ENCODE results near the gene TIFAB. TPM values are rescaled to one million over a fixed set of nuclear protein-coding genes. Genes with fewer than 3 reads are reported as not detected.

Gene TIFAB
- total RNA-seq, 3 donors from 2014 or later: 0.28 to 0.36 (median 0.29) TPM

DNA sequence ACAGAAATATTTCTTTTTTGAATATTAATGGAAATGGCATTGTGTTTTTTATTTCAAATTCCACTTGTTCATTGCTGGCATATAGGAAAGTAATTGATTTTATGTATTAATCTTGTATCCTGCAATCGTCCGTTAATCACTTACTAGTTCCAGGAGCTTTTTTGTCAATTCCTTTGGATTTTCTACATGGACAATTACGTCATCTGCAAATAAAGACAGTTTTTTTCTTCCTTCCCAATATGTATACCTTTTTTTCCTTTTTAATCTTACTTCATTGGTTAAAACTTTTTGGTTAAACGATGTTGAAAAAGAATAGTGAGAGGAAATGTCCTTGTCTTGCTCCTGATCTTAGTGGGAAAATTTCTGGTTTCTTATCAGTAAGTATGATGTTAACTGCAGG lies 1.5 kb upstream of the TIFAB start:
- Histone ChIP-seq H3K9me3 (no peaks in the 10 kb centered on the region), H3K4me3 (no peak overlapping the region), H3K36me3 (ENCODE audit: low read depth) (no peaks in the 10 kb centered on the region), H3K4me1 (ENCODE audit: low read depth) (no peaks in the 10 kb centered on the region)
- ATAC-seq: no peak
- no peak for DNase-seq
- TF ChIP-seq, protein P1, sequence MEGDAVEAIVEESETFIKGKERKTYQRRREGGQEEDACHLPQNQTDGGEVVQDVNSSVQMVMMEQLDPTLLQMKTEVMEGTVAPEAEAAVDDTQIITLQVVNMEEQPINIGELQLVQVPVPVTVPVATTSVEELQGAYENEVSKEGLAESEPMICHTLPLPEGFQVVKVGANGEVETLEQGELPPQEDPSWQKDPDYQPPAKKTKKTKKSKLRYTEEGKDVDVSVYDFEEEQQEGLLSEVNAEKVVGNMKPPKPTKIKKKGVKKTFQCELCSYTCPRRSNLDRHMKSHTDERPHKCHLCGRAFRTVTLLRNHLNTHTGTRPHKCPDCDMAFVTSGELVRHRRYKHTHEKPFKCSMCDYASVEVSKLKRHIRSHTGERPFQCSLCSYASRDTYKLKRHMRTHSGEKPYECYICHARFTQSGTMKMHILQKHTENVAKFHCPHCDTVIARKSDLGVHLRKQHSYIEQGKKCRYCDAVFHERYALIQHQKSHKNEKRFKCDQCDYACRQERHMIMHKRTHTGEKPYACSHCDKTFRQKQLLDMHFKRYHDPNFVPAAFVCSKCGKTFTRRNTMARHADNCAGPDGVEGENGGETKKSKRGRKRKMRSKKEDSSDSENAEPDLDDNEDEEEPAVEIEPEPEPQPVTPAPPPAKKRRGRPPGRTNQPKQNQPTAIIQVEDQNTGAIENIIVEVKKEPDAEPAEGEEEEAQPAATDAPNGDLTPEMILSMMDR (IDR thresholded peaks at IDR 0.05): no peak
- intact Hi-C loops (cut with DNase I, micrococcal nuclease): no loop called here

DNA sequence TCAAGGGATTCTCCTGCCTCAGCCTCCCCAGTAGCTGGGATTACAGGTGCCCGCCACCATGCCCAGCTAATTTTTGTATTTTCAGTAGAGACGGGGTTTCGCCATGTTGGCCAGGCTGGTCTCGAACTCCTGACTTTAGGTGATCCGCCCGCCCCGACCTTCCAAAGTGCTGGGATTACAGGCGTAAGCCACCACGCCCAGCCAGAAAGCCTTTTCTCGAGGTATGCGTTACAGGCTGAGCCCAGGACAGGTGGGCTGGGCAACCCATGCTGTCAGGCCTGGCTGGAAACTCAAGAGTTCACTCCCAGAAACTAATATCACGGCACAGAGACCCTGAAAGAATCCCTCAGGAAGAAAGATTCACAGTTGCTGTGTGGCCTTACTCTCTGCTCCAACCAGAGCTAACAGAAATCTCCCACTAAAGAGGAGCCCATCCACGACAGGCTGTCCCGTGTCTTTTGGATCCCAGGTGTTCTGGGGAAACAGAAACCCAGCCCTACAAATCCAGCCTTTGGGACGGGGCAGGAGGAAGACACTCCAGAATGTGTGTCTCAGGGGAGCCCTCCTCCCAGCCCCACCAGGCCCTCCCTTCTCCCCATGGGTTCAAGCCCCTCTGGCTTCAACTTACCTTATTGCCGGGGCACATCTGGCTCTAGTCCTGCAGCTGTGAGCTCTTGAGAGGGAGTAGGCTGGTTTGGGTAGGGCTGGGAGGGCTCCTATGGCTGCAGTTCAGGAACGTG lies 400 bp downstream of the TIFAB start:
- DNase-seq (no peak), ATAC-seq (no peak)
- no peak overlapping the region for H3K4me3 ChIP-seq
- TF ChIP-seq, protein P1 (IDR thresholded peaks at IDR 0.05): no peak
- H3K36me3 ChIP-seq (ENCODE audit: low read depth): no peaks in the 10 kb centered on the region
- intact Hi-C loops (cut with DNase I, micrococcal nuclease): no loop called here
- H3K4me1 ChIP-seq (ENCODE audit: low read depth): no peaks in the 10 kb centered on the region
- H3K9me3 ChIP-seq: no peaks in the 10 kb centered on the region

DNA sequence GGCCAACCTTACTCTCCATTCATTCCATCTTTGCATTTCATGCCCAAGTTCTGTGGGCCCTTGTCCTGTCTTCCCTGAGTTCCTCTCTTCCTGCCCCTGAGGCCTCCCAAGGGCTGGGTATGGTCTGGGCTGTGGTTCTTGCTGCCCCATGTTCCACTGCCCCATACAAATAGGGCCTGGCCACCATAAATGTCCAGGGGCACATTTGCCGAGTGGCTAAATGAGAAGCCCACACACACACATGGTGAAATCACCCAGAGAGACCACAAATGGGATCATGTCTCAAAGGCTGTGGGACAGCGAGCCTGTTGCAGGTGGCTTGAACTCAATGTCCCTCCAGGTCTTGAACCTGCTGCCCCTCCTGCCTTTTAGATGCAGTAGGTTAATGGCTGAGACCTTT lies 1.2 kb downstream of the TIFAB start:
- no peak overlapping the region for H3K4me3 ChIP-seq
- ATAC-seq (no peak), DNase-seq (no peak)
- H3K9me3 ChIP-seq: no peaks in the 10 kb centered on the region
- no peaks in the 10 kb centered on the region for H3K4me1 ChIP-seq (ENCODE audit: low read depth)
- TF ChIP-seq, protein P1 (IDR thresholded peaks at IDR 0.05): no peak
- intact Hi-C loops (cut with DNase I, micrococcal nuclease): no loop called here
- no peaks in the 10 kb centered on the region for H3K36me3 ChIP-seq (ENCODE audit: low read depth)

DNA sequence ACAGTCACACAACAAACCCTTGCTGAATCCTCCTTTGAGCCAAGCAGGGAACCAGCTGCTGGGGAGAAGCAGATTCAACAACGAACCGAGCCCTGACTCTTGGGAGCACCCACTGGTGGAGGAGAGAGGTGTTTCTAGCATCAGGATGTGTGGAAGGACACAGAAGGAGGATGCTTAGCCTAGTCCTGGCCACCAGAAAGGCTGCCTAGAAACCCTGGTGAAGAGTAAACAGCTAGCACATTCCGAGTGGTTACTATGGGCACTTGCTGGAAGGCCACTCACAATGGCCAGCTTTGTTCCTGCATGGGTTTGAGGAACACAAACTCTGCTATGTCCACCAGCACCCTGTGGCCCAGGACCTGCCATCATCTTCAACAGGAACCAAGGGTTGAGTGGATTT lies 1.8 kb downstream of the TIFAB start:
- ATAC-seq (no peak), DNase-seq (no peak)
- TF ChIP-seq, protein P1 (IDR thresholded peaks at IDR 0.05): no peak
- intact Hi-C loops (cut with DNase I, micrococcal nuclease): no loop called here
- no peaks in the 10 kb centered on the region for H3K9me3 ChIP-seq
- no peaks in the 10 kb centered on the region for H3K36me3 ChIP-seq (ENCODE audit: low read depth)
- no peaks in the 10 kb centered on the region for H3K4me1 ChIP-seq (ENCODE audit: low read depth)
- no peak overlapping the region for H3K4me3 ChIP-seq

DNA sequence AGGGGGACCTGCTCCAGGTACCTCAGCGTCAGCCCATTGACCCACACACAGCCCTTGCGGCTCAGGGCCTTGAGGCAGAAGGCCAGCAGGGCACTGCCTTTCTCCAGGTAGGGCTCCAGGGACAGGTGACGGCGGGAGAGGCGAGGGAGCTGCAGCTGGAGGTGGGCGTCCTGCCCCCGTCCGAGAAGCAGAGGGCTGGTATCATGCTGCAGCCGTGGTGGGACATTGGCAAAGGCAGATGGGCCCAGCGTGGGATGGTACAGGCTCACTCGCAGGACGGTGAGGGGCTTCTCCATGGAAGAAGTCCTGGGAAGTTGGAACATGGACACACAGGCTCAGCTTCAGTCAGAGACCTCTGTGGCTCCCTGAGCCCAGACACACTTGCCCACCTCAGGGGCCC lies 2.5 kb downstream of the TIFAB start:
- intact Hi-C loops (cut with DNase I, micrococcal nuclease): no loop called here
- H3K4me1 ChIP-seq (ENCODE audit: low read depth): no peaks in the 10 kb centered on the region
- no peak for DNase-seq
- H3K9me3 ChIP-seq: no peaks in the 10 kb centered on the region
- no peak overlapping the region for H3K4me3 ChIP-seq
- TF ChIP-seq, protein P1 (IDR thresholded peaks at IDR 0.05): no peak
- no peaks in the 10 kb centered on the region for H3K36me3 ChIP-seq (ENCODE audit: low read depth)
- no peak for ATAC-seq
